Lung (tissue), 12 donors: ENCODE results near the gene MTMR1. TPM values are rescaled to one million over a fixed set of nuclear protein-coding genes. Genes with fewer than 3 reads are reported as not detected.

Source experiments
- ATAC-seq: fragments of 200-7000 bp; cut with Tn5 transposase; one replicate; pipeline ENCODE4 v1.9.1; 2020; ENCODE audit warnings: moderate number of reproducible peaks; ENCODE audit not compliant: insufficient read depth, low FRiP score
- DNase-seq, 3 donors: peaks; one replicate each; pipeline ENCODE4 v3.0.0-alpha.2; 2013 to 2017
- H3K27ac ChIP-seq, 2 donors: one replicate each; pipeline ENCODE4 v1.5.1; 2013; ENCODE audit warnings: mild to moderate bottlenecking in 2 of 2, moderate library complexity in 2 of 2, control low read depth in 1 of 2, inconsistent platforms in 1 of 2, low read depth in 1 of 2, low read length in 1 of 2
- H3K27me3 ChIP-seq, 3 donors: one replicate each; pipeline ENCODE4 v1.5.1; 2013; ENCODE audit warnings: low read length in 2 of 3; ENCODE audit not compliant: control insufficient read depth in 3 of 3, insufficient read depth in 3 of 3
- H3K36me3 ChIP-seq, 4 donors: one replicate each; pipeline ENCODE4 v1.5.1; 2013; ENCODE audit warnings: low read length in 4 of 4, mild to moderate bottlenecking in 1 of 4, moderate library complexity in 1 of 4; ENCODE audit not compliant: control insufficient read depth in 4 of 4, insufficient read depth in 4 of 4
- H3K4me1 ChIP-seq, 5 donors: one replicate each; pipeline ENCODE4 v1.5.1; 2013; ENCODE audit warnings: low read length in 5 of 5, mild to moderate bottlenecking in 2 of 5, moderate library complexity in 1 of 5; ENCODE audit not compliant: control insufficient read depth in 5 of 5, insufficient read depth in 5 of 5
- H3K4me3 ChIP-seq: one replicate; pipeline ENCODE4 v1.5.1; 2013; ENCODE audit warnings: mild to moderate bottlenecking, control low read depth, moderate library complexity
- H3K9ac ChIP-seq, 2 donors: one replicate each; pipeline ENCODE4 v1.5.1; 2013; ENCODE audit warnings: low read length in 2 of 2, control low read depth in 1 of 2; ENCODE audit not compliant: insufficient read depth in 1 of 2
- H3K9me3 ChIP-seq, 4 donors: one replicate each; pipeline ENCODE4 v1.5.1; 2013; ENCODE audit warnings: low read length in 3 of 4, mild to moderate bottlenecking in 1 of 4, moderate library complexity in 1 of 4; ENCODE audit not compliant: control insufficient read depth in 4 of 4, insufficient read depth in 3 of 4
- CTCF ChIP-seq: IDR thresholded peaks from 2 replicates; pipeline ENCODE4 v1.5.1; 2012; ENCODE audit warnings: mild to moderate bottlenecking; ENCODE audit errors: control extremely low read depth, extremely low read depth
- WGBS, 2 donors: extraction: QIAGEN DNeasy Blood & Tissue Kit; methylation state at CpG; one replicate each; pipeline ENCODE4 v1.1.7; 2013; 5-methylcytosine and 5-hydroxymethylcytosine counted together
- polyA plus RNA-seq, 2 donors: library from polyadenylated mRNA; stranded (reverse); fragments of 200-250 nt; gene quantifications; one replicate each; pipeline ENCODE4 v1.2.1, GENCODE V29; 2013
- total RNA-seq, 2 donors: library from RNA; depleted of rRNA in 1 of 2; stranded (reverse); fragments of >200 nt in 1 of 2; gene quantifications; one replicate each; pipeline ENCODE4 v1.2.1, GENCODE V29; 2014 to 2021
- donor health status: control.
- donor health status: control.
- donor health status: Bipolar disorder and iron deficiency.
- donor health status: healthy.
- donor health status: DM: yes; HTN: yes; CAD: no.

The MTMR1 gene
- total and polyA plus RNA-seq, 4 donors = 10.0 to 37.6 (median 15.9) TPM

DNA sequence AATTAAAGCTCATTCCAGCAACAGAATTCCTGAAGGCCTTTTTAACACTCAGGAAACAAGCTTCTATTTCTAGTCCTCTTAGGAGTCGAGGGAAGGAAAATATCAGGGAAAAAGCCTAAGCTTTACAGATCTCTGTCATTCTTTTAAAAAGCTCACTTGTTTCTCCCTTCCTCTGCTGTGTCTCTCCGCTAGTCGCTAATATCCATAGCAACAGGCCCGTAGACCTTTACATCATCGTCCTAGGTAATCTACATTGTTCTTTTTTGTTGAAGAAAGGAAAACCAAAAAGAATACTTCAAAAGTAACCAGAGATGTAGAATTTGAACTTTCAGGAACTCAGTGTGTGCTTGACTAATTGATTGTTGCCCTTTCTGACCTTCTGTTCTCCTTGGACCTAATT lies 45.9 kb upstream of the MTMR1 start:
- H3K4me1 ChIP-seq = no peaks in the 10 kb centered on the region
- no peak overlapping the region for H3K4me3 ChIP-seq
- no peak for TF ChIP-seq CTCF
- H3K27ac ChIP-seq = no peak overlapping the region
- no peaks in the 10 kb centered on the region for H3K9me3 ChIP-seq
- peaks cover 0 to 3% (median 0%) of the 10 kb centered on the region in 4 donors for H3K36me3 ChIP-seq
- H3K27me3 ChIP-seq = no peaks in the 10 kb centered on the region
- WGBS, 2 donors = 85 to 97% methylated on average over 5 of the region's 5 CpGs
- DNase-seq (no peak), ATAC-seq (no peak)
- no peak overlapping the region for H3K9ac ChIP-seq

DNA sequence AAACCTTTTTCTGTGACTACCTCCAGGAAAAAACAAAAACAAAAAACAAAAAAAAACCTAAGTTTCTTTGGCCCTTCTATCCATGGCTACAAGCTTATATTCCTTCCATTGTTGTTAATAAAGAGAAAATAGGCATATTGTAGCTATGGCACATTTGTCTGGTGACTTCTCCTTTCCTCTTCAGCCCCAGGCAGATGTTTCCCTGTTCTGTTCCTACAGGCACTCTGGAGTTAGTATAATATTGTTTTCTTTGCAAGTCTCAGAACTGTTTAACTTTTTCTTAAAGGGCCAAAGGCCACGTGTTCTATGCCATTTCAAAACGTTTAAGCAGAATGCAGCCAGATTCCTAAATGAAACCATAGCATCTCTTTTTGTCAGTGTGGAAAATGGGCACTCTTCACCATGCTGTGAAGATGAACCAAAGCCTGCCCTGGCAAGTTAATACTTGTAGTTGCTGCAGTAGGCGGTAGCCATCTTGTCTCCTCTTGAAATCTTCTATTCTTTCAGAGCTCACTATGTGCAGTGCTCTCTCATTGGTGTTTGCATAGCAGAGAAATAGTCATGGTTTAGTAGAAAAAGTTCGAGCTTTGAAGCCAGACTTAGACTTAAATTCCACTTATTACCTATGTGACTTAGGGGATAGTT lies 44.8 kb upstream of the MTMR1 start:
- H3K9me3 ChIP-seq = no peaks in the 10 kb centered on the region
- DNase-seq (no peak), ATAC-seq (no peak)
- no peaks in the 10 kb centered on the region for H3K27me3 ChIP-seq
- no peaks in the 10 kb centered on the region for H3K4me1 ChIP-seq
- H3K36me3 ChIP-seq = peaks cover 0 to 3% (median 0%) of the 10 kb centered on the region in 4 donors
- H3K4me3 ChIP-seq = no peak overlapping the region
- TF ChIP-seq CTCF = no peak
- 56 to 90% methylated on average over 4 of the region's 4 CpGs for WGBS, 2 donors
- no peak overlapping the region for H3K9ac ChIP-seq
- H3K27ac ChIP-seq = no peak overlapping the region

DNA sequence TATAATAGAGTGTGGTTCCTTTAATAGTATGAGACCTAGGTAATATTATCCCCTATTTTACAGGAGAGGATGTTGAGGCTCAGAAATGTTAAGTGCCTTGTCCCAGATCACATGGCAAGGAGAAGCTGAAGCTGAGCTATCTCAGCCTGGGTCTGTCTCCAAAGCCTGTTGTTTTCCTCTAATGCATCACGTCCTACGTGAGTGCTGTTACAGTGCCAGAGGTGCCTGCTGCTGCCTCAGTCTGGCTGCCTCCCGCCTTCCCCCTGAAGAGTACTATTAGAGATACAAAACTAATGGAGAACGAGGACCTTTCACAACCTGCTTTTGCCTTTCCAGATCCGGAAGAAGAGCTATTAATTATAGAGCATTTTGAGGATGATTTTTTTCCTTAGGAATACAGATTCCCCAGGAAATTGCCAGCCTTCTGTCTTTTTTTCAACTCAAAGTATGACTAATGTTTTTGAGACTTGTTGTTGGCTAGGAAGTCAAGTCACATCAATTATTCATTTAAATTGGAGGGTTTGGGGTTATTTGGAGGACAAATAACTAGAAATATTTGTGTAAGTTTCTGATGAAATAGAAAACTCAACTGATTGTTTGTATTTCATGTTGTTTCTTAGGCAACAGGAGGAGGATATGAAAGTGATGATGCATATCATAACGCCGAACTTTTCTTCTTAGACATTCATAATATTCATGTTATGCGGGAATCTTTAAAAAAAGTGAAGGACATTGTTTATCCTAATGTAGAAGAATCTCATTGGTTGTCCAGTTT lies 43.9 kb upstream of the MTMR1 start:
- peaks cover 0 to 4% (median 1%) of the 10 kb centered on the region in 4 donors for H3K36me3 ChIP-seq
- H3K4me1 ChIP-seq = no peaks in the 10 kb centered on the region
- 57 to 78% methylated on average over 8 of the region's 8 CpGs for WGBS, 2 donors
- DNase-seq (peak; percentile 32 to 50 (median 33)), ATAC-seq (no peak)
- TF ChIP-seq CTCF = no peak
- H3K9me3 ChIP-seq = no peaks in the 10 kb centered on the region
- H3K27me3 ChIP-seq = no peaks in the 10 kb centered on the region
- H3K4me3 ChIP-seq = no peak overlapping the region
- peak overlapping the region in 1 of 2 donors; percentile 53 for H3K27ac ChIP-seq
- no peak overlapping the region for H3K9ac ChIP-seq
